ENCODE data around the gene MSI2.

Gene MSI2

GRCh38 chr17:57330587-57330986, 74.3 kb downstream of the MSI2 start:
- ATAC-seq (ENCODE audit: low read depth) (no peak), DNase-seq (ENCODE audit: low spot score in 2 of 2) (no peak)
- H3K4me1 Mint-ChIP-seq = peaks cover 6% of the 10 kb centered on the region
- no peak overlapping the region for H3K27ac Mint-ChIP-seq
- no peaks in the 10 kb centered on the region for H3K9me3 Mint-ChIP-seq
- no peaks in the 10 kb centered on the region for H3K27me3 Mint-ChIP-seq
- H3K4me3 Mint-ChIP-seq = no peak overlapping the region
- peaks cover 13% of the 10 kb centered on the region for H3K36me3 Mint-ChIP-seq

DNA sequence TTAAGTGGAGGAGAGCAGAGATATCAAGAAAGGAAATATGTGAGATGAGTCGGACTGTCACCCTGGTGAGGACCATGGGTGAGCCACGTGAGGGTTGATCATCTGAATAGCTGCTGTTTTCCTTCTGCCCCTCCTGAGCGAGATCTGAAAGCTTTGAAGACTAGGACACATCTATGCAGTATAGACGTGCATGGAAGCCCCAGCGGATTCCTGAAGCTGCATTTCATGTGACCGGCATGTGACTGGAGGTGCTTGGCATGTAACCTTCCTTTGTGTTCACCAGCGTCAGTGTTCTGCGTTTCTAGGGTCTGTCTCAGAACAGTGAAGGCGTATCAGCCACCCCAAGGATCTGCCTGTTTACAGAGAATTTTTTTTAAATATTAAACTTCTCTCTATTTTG, 75.1 kb downstream of the MSI2 start:
- peaks cover 13% of the 10 kb centered on the region for H3K36me3 Mint-ChIP-seq
- no peak overlapping the region for H3K27ac Mint-ChIP-seq
- no peaks in the 10 kb centered on the region for H3K27me3 Mint-ChIP-seq
- ATAC-seq (ENCODE audit: low read depth) (no peak), DNase-seq (ENCODE audit: low spot score in 2 of 2) (no peak)
- H3K4me1 Mint-ChIP-seq = peaks cover 11% of the 10 kb centered on the region
- H3K9me3 Mint-ChIP-seq = no peaks in the 10 kb centered on the region
- no peak overlapping the region for H3K4me3 Mint-ChIP-seq

GRCh38 chr17:57332501-57332900, 76.2 kb downstream of the MSI2 start:
- Mint-ChIP-seq H3K4me1 (peaks cover 13% of the 10 kb centered on the region), H3K27me3 (no peaks in the 10 kb centered on the region), H3K36me3 (peaks cover 16% of the 10 kb centered on the region), H3K4me3 (no peak overlapping the region), H3K27ac (no peak overlapping the region), H3K9me3 (no peaks in the 10 kb centered on the region)
- ATAC-seq (ENCODE audit: low read depth) = no peak
- DNase-seq (ENCODE audit: low spot score in 2 of 2) = no peak

- Mint-ChIP-seq H3K9me3 (no peaks in the 10 kb centered on the region), H3K27me3 (no peaks in the 10 kb centered on the region), H3K36me3 (peaks cover 13% of the 10 kb centered on the region), H3K27ac (no peak overlapping the region), H3K4me3 (no peak overlapping the region), H3K4me1 (peaks cover 14% of the 10 kb centered on the region)
- DNase-seq (ENCODE audit: low spot score in 2 of 2) (no peak), ATAC-seq (ENCODE audit: low read depth) (no peak)
These were observed 79.0 kb downstream of the MSI2 start for GRCh38 chr17:57335195-57335792.

DNA sequence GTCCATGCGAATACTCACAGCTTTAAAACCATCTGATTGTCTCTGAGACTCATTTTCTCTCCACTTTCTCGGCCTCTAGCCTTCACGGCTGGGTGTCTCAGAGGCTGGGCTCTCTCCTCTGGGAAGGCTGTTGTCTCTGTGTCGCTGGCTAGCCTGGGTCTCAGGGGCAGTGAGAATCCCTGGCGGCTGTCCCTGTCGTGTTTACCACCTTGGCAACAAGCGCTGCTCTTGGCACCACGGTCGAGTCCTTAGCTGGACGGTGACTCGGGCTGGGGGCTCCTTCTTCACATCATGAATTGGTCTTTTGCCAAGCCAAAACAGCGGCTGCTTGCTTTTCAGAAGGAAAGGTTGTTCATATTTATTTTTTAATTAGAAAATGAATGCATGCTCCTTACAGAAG, 81.1 kb downstream of the MSI2 start:
- ATAC-seq (ENCODE audit: low read depth) = no peak
- Mint-ChIP-seq H3K27ac (no peak overlapping the region), H3K36me3 (peaks cover 20% of the 10 kb centered on the region), H3K27me3 (no peaks in the 10 kb centered on the region), H3K4me1 (peaks cover 21% of the 10 kb centered on the region), H3K4me3 (no peak overlapping the region), H3K9me3 (no peaks in the 10 kb centered on the region)
- DNase-seq (ENCODE audit: low spot score in 2 of 2) = no peak

DNA sequence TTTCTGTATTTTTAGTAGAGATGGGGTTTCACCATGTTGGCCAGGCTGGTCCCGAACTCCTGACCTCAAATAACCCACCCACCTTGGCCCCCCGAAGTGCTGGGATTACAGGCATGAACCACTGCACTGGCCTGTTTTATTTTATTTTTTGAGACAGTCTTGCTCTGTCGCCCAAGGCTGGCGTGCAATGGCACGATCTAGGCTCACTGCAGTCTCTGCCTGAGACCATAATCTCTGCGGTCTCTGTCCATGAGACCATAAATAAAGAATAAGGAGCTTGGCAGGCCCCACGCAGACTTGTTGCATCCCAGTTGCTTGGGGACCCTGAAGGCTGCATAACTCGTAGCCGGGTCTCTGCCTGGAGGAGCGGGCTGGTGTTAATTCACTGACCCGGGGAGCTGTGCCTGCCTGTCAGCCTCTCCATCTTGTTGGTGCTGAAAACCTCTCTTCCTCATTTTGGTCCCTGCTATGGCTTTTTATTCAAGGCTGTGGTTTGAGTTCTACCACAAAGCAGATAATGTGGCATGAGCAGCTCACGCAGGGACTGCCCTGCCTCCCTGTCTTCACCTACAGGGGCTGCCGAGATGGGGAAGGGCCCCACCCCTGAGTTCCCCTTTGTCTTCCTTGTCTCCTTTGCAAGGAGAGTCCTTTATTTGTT, 82.1 kb downstream of the MSI2 start:
- no peaks in the 10 kb centered on the region for H3K9me3 Mint-ChIP-seq
- H3K36me3 Mint-ChIP-seq = peaks cover 22% of the 10 kb centered on the region
- H3K4me1 Mint-ChIP-seq = peaks cover 21% of the 10 kb centered on the region
- H3K27ac Mint-ChIP-seq = peak overlapping the region; percentile 43
- ATAC-seq (ENCODE audit: low read depth) (peak; percentile 93), DNase-seq (ENCODE audit: low spot score in 2 of 2) (peak in 1 of 2 donors; percentile 24)
- H3K4me3 Mint-ChIP-seq = peak overlapping the region; percentile 58
- no peaks in the 10 kb centered on the region for H3K27me3 Mint-ChIP-seq

DNA sequence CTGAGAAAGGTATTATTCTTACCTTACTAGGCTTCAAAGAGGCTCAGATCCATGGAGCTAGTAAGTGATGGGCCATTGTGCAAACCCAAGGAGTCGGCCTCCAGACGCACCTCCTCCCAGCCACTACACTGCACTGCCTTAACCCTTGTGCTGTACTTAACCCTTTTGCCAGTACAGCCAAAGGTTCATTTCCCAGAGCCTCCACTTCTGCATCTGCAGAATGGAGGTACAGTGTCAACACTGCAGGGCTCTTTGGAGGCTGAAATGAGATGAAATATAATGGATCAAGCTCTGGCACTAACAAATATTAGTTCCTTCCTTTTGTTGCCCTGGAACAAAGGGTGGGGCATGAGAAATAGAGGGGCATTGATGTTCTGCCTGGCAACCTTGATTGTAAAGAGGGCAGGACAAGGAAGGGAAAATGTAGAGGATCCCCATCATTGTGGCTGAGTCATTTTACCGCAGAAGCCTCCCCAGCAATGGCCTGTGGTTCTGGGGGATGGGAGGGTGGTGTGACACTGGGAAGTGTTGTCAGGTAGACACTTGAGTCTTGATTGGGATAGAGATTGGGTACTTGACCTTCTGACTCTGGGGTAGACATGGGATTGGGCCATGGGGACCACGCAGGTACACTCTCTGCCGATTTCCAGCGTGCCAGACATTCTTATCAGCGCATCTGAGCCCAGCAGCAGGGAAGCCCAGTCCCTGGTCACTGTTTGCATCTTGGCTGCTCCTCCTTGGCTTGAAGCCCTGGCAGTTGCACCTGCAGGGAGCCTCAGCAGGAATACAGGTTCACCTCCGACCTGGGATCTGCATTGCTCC, 84.0 kb downstream of the MSI2 start:
- Mint-ChIP-seq H3K36me3 (peaks cover 23% of the 10 kb centered on the region), H3K4me1 (peaks cover 21% of the 10 kb centered on the region), H3K27ac (no peak overlapping the region), H3K27me3 (no peaks in the 10 kb centered on the region), H3K9me3 (no peaks in the 10 kb centered on the region), H3K4me3 (no peak overlapping the region)
- DNase-seq (ENCODE audit: low spot score in 2 of 2) (no peak), ATAC-seq (ENCODE audit: low read depth) (no peak)

GRCh38 chr17:57341611-57342540, 85.6 kb downstream of the MSI2 start:
- Mint-ChIP-seq H3K4me1 (peaks cover 14% of the 10 kb centered on the region), H3K9me3 (no peaks in the 10 kb centered on the region), H3K27ac (no peak overlapping the region), H3K36me3 (peaks cover 14% of the 10 kb centered on the region), H3K4me3 (no peak overlapping the region), H3K27me3 (no peaks in the 10 kb centered on the region)
- no peak for ATAC-seq (ENCODE audit: low read depth)
- no peak for DNase-seq (ENCODE audit: low spot score in 2 of 2)

DNA sequence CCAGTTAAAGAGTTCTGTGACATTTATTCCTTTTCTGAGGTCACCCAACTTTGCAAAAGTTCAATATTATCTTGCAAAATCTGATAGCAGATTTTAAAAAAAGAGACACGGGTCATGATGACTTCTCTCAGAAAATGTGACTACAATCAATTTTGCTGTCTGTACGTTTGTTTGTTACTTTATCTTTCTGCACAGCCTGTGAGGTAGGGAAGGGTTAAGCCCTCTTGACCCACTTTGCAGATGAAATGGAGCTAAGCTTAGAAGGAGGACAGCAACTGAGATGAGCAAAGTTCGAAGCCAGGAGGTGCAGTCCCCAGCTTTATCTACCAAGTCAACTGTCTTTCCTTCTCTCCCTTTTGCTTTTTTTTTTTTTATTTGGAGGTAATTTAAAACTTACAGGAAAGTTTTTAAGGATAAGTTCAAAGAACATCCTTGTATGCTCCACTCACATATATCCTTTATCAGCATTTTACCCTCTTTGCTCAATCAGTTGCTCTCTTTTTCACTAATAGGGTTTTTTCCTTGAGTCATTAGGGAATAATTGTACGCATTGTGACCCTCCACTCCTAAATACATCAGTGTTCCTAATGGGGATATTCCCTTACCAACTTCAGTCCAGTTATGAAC, 86.8 kb downstream of the MSI2 start:
- Mint-ChIP-seq H3K27me3 (no peaks in the 10 kb centered on the region), H3K4me3 (no peak overlapping the region), H3K4me1 (peaks cover 12% of the 10 kb centered on the region), H3K36me3 (peaks cover 21% of the 10 kb centered on the region), H3K9me3 (no peaks in the 10 kb centered on the region), H3K27ac (no peak overlapping the region)
- DNase-seq (ENCODE audit: low spot score in 2 of 2) (no peak), ATAC-seq (ENCODE audit: low read depth) (no peak)

DNA sequence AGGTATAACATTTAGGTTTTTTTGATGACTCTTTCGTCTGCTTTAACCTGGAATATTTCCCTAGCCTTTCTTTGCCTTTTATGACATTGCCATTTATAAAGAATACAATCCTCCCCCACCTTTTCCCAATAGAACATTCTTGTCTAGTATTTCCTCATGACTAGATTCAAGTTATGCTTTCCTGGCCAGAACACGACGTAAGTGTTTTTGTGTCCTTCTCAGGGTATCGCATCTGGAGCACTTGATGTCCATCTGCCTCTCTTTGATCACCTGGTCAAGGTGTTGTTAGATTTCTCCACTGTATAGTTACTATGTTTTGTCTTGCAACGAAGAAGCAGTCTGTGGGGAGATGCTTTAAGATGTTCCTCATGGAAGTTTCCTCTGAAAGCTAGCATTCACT, 87.4 kb downstream of the MSI2 start:
- ATAC-seq (ENCODE audit: low read depth) = no peak
- H3K27ac Mint-ChIP-seq = no peak overlapping the region
- no peaks in the 10 kb centered on the region for H3K27me3 Mint-ChIP-seq
- H3K36me3 Mint-ChIP-seq = peaks cover 25% of the 10 kb centered on the region
- no peak overlapping the region for H3K4me3 Mint-ChIP-seq
- DNase-seq (ENCODE audit: low spot score in 2 of 2) = no peak
- H3K9me3 Mint-ChIP-seq = no peaks in the 10 kb centered on the region
- H3K4me1 Mint-ChIP-seq = peaks cover 9% of the 10 kb centered on the region

- Mint-ChIP-seq H3K36me3 (peaks cover 30% of the 10 kb centered on the region), H3K4me3 (no peak overlapping the region), H3K27ac (no peak overlapping the region), H3K4me1 (peaks cover 9% of the 10 kb centered on the region), H3K9me3 (no peaks in the 10 kb centered on the region), H3K27me3 (no peaks in the 10 kb centered on the region)
- ATAC-seq (ENCODE audit: low read depth) = no peak
- DNase-seq (ENCODE audit: low spot score in 2 of 2) = no peak
These were observed 87.9 kb downstream of the MSI2 start for GRCh38 chr17:57344261-57344660.

- H3K9me3 Mint-ChIP-seq = no peaks in the 10 kb centered on the region
- peaks cover 18% of the 10 kb centered on the region for H3K4me1 Mint-ChIP-seq
- no peak for ATAC-seq (ENCODE audit: low read depth)
- peaks cover 34% of the 10 kb centered on the region for H3K36me3 Mint-ChIP-seq
- no peaks in the 10 kb centered on the region for H3K27me3 Mint-ChIP-seq
- H3K27ac Mint-ChIP-seq = no peak overlapping the region
- no peak for DNase-seq (ENCODE audit: low spot score in 2 of 2)
- no peak overlapping the region for H3K4me3 Mint-ChIP-seq
These were observed 93.4 kb downstream of the MSI2 start for GRCh38 chr17:57349541-57350247.

DNA sequence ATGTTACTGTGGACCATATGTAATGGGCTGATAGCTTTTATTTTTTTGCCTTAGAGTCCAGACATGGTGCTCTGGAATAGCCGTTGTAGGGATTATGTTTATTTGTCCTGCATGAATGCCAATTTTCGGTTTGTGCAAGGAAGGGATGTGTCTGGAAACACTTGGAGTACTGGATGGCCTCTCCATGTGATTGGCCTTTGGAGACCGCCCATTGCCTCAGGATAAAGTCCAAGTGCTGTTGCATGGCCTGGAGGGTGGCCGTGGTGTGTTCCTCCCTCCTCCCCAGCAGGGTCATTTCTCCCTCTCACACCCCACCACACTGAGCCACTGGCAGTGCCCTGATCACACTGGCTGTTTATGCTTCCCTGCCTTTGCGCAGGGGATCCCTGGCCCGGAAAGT, 93.9 kb downstream of the MSI2 start:
- Mint-ChIP-seq H3K9me3 (no peaks in the 10 kb centered on the region), H3K4me3 (no peak overlapping the region), H3K4me1 (peaks cover 22% of the 10 kb centered on the region), H3K36me3 (peaks cover 34% of the 10 kb centered on the region), H3K27ac (no peak overlapping the region), H3K27me3 (no peaks in the 10 kb centered on the region)
- DNase-seq (ENCODE audit: low spot score in 2 of 2) (no peak), ATAC-seq (ENCODE audit: low read depth) (no peak)

Measured in memory B cell (primary cell).